ENCODE results near the gene IL15RA. TPM values are rescaled to one million over a fixed set of nuclear protein-coding genes. Genes with fewer than 3 reads are reported as not detected.
"Not testable (repeated sequence)": the region's sequence is repeated elsewhere in the genome, so short reads cannot be mapped to it uniquely, and the experiment has no call there.

IL15RA gene
- total RNA-seq, 1 donor from 2014 or later, result 0.19 TPM

DNA sequence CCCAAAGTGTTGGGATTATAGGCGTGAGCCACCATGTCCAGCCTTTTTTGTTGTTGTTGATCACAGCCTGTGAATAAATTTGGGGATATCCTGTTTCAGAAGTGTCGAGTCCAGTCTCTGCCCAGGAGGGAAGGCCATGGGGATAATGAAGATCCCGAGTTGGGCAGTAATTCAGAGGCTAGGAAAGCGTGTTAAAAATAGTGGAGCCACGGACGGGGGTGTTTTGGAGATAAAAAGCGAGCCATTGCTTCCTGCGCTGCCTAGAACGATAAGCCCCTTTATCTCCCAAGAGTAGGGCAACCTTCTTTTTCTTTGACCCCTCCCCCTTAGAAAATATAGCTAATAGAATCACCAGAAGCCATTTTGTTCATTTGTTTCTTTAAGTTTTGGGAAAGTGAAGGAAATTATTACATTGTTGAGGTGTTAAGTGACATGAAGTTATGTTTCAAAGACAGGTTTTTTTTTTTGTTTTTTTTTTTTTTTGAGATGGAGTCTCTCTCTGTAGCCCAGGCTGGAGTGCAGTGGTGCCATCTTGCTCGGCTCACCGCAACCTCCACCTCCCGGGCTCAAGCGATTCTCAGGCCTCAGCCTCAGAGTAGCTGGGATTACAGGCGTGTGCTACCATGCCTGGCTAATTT, 43.3 kb downstream of the IL15RA start:
- no peak for DNase-seq (ENCODE audit: low read depth)

DNA sequence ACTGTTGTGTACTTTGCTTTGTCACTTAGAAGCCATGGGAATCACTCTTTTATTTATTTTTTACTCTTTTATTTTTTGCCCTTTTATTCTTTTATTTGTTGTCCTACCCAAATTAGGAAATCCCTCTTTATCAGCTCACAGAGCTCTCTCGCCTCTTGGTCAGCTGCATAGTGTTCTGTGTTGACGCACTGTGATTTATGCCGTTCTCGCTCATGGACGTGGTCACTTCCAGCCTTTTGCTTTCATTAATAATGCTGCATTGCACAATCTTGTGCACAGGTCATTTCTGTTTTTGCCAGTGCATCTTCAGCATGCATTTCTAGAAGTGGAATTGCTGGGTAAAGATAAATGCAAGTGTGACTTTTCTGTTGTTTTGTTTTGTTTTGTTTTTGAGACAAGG, 45.0 kb downstream of the IL15RA start:
- DNase-seq (ENCODE audit: low read depth), result no peak

DNA sequence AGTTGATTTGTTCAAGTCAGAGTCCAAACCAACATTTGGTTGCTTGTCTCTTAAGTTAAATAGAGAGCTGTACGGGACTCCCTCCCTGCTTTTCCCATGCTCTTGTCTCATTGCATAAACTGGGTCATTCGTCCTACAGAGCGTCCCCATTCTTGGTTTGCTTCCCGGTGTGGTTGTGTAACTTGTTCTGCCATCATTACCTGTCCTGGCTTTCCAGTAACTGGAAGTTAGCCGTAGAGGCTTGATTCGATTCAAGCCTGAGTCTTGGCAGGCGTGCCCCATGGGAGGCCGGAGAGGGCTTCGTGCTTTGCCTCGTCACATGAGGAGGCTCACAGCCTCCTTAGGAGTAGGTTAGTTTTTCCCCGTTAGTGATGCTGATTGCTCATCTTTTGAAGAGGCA, 47.1 kb downstream of the IL15RA start:
- DNase-seq (ENCODE audit: low read depth), result no peak

DNA sequence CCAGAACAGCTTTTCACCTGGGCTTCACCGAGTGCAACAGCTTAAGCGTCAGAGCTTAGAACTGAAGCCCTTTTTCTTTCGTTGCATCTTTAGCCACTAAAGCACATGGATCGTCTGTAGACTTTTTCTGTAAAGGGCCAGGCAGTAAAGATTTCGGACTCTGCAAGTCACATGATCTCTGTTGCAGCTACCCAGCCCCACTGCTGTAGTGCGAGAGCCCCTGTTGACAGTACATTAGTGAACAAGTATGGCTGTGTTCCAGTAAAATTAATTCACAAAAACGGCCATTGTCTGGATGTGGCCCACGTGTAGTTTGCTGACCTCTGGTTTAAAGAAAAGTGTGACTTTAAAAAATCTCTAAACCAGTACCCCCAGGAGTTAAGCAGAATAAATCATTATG, 47.9 kb downstream of the IL15RA start:
- no peak for DNase-seq (ENCODE audit: low read depth)

DNA sequence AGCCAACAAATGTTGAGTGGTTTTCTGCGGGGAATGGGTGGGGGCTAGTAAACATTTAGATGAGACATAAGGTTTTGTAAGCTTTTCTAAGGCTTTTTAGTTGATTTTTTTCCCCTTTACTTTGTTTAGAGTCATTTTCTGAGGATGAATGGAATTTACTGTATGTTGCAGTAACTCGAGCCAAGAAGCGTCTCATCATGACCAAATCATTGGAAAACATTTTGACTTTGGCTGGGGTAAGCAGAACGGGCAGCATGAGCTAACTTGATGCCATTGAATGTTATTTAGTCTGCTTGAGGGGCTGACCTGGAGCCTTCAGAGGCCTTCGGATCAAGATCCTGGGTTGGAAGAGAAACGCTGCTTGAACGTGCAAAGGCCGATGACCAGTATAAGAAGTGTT, 50.0 kb downstream of the IL15RA start:
- no peak for DNase-seq (ENCODE audit: low read depth)

DNA sequence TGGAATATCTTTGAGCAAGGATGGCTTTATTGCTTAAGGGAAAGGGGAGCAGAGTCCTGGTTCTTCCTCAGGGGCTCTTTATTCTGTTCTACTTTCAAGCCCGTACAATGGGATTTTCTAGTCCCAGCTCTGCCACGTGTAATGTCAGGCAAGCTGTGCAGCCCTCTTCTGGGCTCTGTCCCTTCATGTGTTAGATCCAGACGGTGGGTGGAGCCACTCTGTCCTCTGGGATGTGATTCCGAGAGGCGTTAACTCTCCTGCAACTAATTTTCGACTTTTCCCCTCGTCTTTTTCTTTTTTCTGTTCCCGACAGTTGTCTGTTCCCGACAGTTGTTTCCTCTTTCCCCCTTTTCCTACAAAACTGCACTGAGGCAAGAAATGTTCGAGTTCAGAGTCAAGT, 52.5 kb downstream of the IL15RA start:
- DNase-seq (ENCODE audit: low read depth), result no peak

DNA sequence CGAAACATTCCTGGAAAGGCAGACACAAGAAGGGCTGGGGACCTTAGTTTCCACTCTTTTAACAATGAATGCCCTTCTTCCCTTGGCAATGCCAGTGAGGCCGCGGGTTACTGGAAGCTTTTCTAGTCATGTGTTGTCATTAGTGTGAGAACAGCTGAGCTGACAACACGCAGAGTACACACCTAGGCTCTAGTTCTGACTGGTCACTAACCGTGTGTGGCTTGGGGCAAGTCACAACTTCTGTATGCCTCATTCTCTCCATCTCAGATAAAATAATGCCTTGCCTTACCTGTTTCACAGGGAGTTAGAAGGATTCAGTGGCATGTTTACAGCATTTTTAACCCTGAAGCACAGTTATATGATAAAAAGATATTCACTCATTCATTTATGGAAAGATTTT, 55.6 kb downstream of the IL15RA start:
- no peak for DNase-seq (ENCODE audit: low read depth)

DNA sequence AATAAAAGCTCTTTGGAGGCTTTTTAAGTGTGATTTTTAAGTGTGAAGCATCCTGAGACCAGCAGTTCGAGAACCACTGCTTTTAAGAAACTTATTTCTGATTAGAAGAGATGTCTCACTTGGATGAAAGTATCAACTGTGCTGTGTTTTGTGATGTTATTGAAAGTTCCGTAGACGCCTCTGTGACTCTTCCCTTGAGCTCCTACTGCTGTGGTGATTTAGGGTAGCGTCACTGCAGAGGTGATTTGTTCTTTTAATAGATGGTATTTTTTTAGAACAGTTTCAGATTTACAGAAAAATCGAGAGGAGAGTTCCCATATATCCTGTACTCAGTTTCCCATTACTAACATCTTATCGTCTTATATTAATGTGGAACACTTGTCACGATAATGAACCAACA, 57.8 kb downstream of the IL15RA start:
- DNase-seq (ENCODE audit: low read depth), result no peak

DNA sequence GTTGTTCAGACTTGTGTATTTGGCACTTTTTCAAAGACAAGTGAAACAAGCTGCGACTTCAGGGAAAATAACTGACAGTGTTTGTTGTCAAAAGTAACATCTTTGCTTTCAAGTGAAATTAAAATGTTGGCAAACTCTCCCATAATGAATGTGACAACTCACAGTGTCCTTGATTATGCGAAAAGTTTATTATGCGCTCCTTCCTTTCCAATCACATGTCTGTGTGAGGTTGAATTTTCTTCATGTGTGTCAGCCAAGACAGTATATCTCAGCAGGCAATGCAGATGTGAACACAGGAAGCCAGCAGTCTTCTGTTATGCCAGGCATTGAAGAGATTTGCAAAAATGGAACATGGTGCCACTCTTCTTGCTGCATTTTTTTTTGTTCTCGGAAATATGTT, 58.6 kb downstream of the IL15RA start:
- no peak for DNase-seq (ENCODE audit: low read depth)

DNA sequence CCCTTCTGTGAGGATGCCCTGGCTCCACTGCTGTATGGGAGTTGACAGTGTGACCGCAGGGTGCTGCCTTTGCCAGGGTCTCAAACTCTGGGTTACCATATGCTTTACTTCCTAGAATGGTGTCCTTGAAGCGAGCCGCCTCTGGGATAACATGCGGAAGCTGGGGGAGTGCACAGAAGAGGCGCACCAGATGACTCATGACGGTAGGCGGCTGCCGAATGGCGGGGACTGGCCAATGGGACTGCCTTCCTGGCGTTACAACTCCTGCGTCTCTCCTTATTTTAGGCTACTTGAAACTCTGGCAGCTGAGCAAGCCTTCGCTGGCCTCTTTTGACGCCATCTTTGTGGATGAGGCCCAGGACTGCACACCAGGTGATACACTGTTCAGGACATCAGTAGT, 60.0 kb downstream of the IL15RA start:
- DNase-seq (ENCODE audit: low read depth), result no peak

DNA sequence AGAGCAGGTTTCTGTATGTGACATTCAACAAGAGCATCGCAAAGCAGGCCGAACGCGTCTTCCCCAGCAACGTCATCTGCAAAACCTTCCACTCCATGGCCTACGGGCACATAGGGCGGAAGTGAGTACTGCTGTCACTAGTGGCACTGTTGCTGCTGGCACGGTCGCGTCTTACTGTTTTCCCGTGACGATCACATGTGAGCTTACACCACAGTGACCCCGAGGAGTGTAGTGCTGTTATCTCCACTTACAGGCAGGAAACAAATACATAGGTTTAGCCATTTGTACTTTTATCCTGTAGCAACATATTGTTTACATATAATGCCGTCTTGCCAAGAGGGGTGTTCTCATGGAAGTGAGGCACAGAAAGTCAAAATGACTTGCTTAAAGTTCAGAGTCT, 61.9 kb downstream of the IL15RA start:
- DNase-seq (ENCODE audit: low read depth), result no peak

DNA sequence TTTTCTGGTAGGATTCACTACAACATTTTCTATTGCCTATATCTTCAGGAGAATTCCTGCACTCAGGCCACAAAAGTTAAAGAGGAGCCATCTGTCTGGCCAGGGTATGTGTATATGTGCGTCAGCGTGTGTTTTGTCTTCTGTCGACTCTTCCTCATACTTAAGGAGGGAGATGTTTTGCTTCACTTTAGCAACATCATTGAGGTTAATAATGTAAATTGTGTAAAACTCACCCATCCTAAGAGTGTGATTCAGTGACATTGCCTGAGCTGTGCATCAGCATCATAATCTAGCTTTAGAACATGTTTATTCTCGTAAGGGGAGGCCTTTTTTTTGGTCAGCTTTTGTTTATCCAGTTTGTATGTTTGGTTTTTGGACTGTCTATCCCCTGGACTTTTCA, 63.6 kb downstream of the IL15RA start:
- DNase-seq (ENCODE audit: low read depth), result no peak

DNA sequence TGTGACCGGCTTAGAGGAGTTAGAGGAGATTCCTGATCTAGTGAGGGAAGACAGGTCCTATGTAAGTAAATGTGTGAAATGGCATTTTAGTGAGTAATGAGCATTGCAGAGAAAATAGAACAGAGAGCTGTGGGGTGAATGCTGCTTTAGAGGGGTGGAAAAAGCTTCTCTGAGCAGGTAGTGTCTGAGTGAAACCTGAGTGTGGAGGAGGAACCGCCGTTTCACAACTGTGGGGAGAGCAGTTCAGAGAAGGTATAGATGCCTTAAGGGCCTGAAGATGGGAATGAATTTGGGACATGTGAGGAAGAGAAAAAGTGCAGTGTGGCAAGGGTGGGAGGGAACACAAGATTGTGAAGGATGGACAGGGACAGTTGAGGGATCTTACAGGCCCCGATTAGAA, 65.7 kb downstream of the IL15RA start:
- DNase-seq (ENCODE audit: low read depth), result no peak

DNA sequence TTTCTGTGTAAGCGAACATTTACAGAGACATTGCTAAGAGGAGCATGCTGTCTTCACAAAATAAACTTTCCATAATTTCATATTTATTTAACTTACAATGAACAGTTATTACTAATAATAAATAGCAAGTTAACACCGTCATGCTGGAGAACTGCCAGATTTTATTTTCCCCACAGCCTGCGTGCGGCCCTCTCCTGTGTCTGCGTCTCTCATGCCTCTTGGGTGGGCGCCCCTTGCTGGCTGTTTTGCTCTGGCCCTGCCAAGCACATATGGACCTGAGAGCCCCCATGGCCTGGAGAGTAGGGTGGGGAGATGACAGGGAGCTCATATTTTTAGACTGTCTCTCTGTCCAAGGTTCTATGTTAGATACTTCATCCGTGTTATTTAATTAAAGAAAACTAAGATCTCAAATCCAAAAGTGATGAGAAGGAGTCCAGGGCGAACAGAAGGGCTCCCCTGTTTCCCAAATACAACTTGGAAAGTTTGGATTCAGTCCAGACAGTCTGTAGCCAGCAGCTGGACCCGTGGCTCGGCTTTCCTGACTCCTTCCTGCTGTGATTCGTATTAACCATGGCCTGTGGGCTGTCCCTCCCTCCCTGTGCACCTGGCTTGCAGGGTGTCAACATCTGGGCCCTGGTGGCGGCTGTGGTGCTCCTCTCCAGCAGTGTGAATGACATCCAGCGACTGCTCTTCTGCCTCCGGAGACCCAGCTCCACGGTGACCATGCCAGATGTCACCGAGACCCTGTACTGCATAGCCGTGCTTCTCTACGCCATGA, 66.8 kb downstream of the IL15RA start:
- peak; percentile 55 for DNase-seq (ENCODE audit: low read depth)

DNA sequence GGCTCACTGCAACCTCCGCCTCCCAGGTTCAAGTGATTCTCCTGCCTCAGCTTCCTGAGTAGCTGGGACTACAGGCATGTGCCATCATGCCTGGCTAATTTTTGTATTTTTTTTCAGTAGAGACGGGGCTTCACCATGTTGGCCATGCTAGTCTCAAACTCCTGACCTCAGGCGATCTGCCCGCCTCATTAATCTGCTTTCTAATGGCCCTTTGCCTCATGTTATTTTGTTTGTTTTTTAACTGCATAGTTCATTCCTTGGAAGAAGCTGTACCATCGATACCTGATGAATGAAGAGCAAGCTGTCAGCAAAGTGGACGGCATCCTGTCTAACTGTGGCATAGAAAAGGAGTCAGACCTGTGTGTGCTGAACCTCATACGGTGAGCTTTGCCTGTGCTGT, 68.7 kb downstream of the IL15RA start:
- not testable (repeated sequence) for DNase-seq (ENCODE audit: low read depth)

DNA sequence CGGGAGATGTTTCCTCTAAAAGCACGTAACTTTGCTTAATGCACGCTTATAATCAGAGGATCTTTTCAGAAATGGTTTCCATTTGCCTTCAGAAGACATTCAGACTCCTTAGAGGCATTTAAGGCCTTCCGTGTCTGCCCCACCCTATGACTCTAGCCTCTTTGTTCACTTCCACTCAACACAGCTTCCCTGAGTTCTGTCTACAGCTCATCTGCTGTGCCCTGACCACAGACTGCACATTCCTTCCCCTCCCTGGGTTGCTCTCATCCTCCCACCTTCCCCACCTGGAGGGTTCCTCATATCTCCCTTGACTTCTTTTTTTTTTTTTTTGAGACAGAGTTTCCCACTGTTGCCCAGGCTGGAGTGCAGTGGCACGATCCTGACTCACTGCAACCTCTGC, 70.7 kb downstream of the IL15RA start:
- DNase-seq (ENCODE audit: low read depth), result no peak

DNA sequence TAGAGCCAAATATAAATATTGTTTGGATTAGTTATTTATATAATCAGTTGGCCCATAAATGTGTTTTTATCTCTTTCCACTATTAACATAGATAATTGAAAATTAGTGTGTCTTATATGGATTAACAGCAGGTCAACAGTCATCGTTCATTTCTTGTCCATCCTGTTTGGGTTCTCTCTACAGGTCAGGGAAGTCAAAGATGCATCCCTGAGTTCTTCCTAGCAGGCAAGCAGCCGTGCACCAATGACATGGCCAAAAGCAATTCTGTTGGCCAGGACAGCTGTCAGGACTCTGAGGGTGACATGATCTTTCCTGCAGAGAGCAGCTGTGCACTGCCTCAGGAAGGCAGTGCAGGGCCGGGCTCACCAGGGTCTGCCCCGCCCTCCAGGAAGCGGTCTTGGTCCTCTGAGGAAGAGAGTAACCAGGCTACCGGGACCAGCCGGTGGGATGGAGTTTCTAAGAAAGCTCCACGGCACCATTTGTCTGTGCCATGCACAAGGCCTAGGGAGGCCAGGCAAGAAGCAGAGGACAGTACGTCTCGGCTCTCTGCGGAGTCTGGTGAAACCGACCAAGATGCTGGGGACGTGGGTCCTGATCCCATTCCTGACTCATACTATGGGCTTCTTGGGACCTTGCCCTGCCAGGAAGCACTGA, 71.4 kb downstream of the IL15RA start:
- DNase-seq (ENCODE audit: low read depth), result peak; percentile 92

DNA sequence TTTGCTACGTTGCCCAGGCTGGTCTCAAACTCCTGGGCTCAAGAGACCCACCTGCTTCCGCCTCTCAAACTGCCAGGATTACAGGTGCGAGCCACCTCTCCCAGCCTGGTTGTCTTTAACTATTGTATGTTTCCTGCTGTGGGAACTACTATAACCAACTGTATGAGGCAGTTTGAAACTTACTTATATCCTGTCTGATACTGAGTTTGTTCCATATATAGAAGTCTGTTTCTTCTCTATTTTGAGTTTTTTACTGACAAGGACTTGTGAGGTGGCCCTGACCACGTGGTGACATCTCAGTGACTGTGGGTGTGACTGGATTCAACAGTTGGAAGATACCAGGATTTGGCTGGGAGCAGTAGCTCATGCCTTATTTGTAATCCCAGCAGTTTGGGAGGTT, 73.1 kb downstream of the IL15RA start:
- no peak for DNase-seq (ENCODE audit: low read depth)

DNA sequence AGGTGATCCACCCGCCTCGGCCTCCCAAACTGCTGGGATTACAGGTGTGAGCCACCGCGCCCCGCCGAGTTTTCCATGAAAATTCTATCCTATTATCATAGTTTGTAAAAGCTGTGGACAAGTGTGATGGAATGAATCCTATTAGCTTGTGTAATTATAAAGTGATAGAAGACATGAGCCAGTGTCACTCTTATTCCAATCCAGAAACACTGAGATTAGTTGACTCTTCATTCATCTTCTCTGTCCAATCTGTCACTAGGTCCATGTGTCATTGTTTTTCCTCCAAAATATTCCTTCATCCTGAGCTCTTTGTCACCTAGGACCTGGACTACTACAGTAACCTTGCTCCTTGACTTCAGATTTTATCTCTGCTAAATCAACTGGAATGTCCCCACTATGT, 73.8 kb downstream of the IL15RA start:
- DNase-seq (ENCODE audit: low read depth), result no peak

DNA sequence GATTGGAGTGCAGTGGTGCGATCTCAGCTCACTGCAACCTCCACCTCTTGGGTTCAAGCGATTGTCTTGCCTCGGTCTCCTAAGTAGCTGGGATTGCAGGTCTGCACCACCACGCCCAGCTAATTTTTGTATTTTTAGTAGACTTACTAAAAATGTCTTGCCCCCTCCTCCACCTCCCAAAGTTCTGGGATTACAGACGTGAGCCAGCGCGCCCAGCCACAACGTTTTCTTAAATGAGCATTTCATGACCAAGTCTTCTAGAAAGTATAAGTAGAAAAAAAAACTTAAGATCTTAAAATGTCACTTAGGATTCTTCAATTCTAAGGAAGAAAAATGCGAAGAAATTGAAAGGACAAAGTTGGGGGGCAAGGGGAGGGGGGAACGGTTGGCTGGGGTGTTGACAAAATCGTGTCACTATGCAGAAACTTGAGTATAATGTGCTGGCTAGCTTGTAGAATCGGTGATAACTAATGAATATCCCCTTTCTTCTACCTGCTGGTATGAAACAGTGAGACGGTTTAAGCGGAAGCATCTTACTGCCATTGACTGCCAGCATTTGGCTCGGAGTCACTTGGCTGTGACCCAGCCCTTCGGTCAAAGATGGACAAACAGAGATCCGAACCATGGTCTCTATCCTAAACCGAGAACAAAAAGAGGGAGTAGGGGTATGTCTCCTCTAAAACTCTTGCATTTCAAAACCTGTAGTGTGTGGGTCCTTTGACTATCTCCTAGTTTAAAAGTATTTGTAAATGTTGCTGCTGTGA, 74.7 kb downstream of the IL15RA start:
- DNase-seq (ENCODE audit: low read depth), result no peak

Data from myocyte (in vitro differentiated cells).